GM21619 (cell line): Measurements from ENCODE around the gene MYH14.

Experiments used
- ATAC-seq: cut with Tn5 transposase; IDR thresholded peaks from one replicate; pipeline ENCODE4 v1.9.1; 2021; ENCODE audit not compliant: unreplicated experiment

The MYH14 gene

DNA sequence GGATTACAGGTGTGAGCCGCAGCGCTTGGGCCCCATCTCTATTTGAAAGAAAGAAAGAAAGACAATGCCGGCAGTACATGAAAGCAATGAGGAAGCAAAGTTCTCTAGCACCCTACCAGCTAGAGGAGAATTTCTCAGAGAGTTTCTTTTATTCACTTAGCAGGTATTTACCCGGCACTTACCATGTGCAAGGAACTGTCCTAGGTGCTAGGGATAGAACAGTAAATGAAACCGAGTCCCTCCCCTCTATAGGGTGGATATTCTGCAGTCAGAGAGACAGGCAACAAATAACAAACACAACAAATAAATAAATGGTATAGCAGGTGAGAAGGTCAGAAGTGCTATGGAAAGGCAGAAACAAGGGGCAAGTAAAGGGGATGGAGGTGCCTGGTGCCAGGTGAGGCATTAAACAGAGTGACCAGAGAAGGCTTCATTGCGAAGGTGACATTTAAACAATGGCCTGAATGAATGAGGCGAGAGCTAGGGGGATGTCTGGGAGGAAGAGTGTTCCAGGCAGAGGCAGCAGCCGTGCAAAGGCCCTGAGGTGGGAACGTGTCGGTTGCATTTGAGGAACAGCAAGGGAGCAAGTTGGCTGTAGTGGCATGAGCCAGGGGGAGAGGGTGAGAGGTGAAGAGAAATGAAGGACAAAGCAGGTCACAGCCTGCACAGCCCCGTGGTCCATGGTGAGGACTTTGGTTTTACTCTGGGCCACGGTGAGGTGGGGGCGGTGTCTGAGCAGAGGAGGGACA is 10.8 kb upstream of the MYH14 start:
- ATAC-seq: no peak

DNA sequence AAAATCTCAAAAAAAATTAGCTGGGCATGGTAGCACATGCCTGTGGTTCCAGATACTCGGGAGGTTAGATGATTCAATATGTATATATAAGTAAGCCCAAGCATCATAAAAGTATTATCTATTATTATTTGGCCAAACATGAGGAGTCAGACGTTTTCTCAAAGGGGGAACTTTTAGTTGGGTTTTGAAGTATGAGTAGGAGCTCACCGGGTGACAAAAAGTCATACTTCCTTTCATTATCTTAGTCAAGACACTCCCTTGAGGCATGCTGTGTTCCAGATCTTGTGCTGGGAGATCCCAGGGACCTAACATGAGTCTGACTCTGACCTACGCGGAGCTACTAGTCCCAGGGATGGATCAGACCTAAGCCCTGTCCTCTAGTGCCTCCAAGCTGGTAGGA is 8.2 kb upstream of the MYH14 start:
- ATAC-seq: no peak

DNA sequence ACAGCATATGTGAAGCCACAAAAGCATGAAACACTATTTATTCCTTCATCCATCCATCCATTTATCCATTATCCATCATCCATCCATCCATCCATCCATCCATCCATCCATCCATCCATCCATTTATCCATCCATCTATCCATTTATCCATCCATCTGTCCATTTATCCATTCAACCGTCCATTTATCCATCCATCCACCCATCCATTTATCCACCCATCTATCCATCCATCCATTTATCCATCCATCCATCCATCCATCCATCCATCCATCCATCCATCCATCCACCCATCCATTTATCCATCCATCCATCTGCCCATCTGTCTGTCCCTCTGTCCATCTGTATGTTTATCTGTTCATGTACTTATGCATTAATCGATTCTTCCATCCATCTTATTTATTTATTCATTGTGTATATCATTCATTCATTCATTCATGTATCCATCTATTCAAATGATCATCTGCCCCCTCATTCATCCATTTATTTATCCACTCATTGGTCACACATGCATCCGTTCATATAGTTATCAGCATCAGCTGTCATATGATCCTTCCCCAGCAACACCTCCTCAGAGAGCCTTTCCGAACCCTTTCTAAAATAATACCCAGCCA is 7.0 kb upstream of the MYH14 start:
- no peak for ATAC-seq

DNA sequence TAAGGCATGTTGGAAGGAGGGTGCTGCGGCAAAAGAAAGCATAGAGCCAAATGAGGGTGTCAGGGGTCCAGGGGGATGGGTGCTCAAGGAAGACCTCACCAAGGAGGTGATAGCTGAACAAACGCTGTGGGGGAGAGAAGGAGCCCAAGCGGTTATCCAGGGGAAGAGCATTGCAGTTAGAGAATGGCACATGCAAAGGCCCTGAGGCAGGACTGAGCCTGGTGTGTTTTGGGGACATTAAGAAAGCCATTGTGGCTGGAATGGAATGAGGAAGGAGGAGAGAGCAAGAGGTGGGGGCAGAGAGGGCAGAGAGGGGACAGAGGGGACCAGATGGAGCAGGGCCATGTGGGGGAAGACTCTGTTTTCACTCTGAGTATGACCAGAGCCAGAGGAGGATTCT is 6.1 kb upstream of the MYH14 start:
- ATAC-seq: no peak

DNA sequence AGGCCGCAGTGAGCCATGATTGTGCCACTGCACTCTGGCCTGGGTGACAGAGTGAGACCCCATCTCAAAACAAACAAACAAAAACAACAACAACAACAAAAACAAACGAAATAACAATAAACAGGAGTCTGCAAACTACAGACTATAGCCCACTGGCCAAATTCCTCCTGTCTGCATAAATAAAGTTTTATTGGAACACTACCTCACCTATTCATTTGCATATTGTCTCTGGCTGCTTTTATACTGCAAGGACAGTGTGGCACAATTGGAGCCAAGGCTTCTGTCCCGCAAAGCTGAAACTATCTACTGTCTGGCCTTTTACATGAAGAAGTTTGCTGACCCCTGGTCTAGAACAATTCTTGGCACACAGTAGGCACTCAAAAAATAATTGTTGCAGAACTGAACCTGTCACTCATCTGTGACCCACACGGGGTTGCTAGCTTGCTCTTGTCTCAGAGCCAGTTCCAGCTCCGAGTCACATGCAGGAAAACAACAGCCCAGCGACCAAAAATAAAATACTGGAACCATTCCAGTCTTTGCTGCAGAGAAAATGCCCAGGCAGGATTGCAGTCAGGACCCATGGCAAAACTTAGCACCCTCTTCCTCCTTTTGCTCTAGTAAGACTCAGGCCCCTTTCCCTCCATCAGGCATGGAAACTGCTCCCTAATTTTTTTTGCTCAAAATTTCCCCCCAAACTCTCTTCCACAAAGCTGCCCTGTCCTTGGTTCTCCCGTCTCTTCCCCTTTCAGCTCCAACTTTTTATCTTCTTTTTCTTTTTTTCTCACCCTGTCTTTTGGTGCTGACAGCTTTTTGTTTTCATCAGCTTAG is 4.8 kb upstream of the MYH14 start:
- no peak for ATAC-seq

DNA sequence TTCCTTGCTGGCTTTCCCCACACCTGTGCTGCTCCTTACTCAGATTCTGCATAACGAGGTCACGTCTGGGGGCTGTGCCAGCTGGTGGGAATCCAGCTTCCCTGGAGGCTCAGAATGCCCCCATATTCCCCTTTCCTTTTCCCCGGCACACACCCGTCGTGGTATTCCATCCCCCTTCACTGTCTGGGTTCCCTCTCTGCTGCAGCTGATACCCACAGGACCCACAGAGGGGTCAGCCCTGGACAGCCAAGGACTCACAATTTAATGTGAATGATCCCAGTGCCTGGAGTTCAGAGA is 4.2 kb upstream of the MYH14 start:
- ATAC-seq: no peak

DNA sequence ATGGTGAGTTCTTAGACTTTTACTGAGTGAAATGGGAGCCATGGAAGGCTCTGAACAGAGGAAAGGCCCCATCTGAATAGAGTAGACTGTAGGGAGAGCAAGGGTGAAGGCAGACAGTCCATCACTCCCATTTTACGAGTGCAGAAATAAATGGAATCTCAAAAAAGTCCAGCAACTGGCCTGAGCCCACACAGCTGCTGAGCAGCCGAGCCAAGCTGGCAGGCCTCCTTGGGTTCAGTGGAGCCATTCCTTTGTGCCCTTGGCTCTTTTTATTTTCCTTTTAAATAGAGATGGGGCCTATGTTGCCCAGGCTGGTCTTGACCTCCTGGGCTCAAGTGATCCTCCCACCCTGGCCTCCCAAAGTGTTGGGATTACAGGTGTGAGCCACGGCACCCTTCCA is 1.0 kb upstream of the MYH14 start:
- no peak for ATAC-seq

DNA sequence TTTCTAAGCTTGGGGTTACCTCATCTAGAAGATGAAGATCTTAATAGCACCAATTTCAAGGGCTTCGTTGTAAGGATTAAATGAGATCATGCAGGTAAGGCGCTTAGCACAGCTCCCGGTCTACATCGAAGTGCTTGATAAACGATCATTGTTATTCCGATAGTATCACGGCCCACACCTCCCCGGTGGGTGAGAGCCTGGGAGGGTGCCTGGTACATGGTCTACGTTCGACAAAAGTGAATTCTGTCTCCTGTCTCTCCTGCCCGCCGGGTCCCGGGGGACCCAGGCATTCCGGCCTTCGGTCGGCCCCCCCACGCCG is 501 bp upstream of the MYH14 start:
- ATAC-seq: no peak

DNA sequence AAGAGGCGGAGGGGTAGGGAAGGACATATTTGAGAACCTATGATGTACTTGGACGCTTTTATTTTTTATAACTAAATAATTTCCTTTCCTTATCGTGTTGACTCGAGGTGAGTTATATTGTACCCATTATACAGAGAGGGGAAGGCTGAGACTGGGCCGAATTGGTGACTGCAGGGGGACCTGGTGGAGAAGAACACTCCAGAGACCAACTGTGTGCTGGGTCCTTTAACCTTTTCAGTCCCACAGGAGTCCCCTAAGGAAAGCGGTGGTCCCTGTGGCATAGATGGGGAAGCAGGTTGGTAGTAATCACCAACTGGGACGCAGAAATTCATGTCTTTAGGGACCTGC is 633 bp downstream of the MYH14 start:
- no peak for ATAC-seq

DNA sequence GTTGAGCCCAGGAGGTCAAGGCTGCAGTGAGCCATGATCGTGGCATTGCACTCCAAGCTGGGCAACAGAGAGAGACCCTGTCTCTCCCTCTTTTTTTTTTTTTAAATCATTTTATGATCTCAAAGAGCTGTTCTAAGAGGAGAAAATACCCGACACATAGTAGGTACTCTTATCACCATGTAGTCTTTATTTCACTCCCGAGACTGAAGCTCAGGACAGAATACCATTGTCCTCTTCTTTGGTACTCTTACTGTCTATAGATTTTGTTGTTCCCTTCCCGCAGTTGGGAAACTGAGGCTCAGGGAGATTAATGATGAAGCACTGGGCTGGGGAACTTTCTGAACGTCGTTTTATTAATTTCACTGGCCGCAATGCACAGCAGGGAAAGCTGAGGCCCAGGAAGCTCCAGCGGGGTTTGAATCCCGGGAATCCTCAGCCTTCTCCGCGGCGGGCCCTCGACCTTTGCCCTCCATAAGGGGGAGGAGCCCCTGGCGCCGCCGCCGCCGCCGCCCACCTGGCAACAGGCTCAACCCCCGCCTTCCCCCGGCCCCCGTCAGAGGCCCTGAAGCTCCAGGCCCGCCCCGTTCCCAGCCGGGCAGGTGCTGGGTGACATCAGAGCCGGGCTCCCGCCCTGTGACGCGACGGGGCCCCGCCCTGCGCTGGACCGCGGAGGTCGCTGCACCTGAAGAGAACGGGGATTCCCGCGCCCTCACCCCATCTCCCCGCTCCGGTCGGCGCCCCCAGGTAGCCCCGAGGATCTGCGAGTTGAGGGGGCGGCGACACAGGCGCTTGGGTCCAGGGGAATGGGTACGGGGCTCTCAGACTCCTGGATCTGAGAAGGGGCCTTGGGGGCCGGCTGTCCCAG is 1.6 kb downstream of the MYH14 start:
- no peak for ATAC-seq

DNA sequence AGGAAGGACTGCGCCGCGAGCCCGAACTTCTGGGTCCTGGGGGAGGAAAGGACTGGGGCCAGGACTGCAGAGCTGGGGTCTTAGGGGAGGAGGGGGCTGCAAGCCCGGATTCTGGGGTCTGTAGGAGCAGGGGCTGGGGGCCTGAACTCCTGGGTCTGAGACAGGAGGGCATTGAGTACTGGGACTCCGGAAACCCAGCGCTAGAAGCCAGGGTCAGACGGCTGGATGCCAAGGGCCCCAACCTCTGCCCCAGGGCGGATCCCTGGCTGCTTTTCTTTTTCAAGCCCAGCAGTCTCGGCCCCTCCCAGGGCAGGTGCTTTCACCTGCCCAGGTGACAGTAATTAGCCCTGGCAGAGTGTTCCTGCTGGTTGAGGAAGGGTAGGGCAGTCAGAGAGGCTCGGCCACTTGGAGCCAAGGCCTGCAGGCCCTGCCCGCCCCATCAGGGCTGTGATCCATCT is 2.3 kb downstream of the MYH14 start:
- ATAC-seq: no peak

DNA sequence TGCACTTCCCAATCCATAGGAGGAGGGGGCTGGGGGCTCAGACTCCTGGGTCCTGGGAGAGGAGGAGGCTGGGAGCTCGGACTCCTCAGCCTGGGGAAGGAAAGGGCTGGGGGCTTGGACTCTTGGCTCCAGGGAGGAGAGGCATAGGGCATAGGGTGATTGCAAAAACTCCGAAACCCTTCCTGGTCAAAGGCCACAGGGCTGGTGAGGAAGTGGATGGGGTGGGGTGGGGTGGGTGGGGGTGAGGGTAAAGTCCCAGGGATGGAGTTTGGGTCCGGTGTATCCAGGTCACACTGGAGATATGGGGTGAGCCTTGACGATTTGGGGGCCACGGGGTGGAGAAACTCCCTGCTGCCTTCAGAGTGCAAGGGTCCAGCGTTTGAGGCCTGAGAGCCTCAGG is 2.8 kb downstream of the MYH14 start:
- ATAC-seq: no peak

DNA sequence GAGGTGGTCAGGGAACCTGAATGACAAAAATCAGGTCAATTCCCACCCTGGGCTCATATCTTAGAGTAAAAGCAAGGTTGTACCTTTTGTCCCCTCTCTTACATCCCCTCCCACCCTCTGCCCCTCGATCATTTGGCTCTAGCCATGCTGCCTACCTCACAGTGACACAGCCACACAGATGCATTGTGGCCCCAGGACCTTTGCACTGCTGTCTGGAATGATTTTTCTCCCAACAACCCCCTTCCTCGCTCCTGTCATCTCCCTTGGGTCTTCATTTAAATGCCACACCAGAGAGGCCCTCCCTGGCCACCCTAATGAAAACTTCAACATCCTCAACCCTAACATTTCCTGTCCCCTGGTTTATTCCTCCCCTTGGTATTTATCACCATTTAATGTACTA is 4.3 kb downstream of the MYH14 start:
- no peak for ATAC-seq

DNA sequence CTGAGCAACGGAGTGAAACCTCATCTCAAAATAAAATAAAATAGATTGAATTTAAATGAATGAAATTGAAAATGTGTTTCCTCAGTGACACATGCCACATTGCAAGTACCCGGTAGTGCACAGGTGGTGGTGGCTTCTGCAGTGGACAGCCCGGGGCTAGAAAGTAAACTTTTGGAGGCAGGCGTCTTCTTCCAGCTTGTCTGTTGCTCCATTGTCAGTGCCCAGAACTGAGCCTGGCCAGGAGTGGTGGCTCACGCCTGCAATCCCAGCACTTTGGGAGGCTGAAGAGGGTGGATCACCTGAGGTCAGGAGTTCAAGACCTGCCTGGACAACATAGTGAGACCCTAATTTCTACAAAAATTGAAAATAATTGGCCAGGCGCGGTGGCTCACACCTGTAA is 5.7 kb downstream of the MYH14 start:
- no peak for ATAC-seq

DNA sequence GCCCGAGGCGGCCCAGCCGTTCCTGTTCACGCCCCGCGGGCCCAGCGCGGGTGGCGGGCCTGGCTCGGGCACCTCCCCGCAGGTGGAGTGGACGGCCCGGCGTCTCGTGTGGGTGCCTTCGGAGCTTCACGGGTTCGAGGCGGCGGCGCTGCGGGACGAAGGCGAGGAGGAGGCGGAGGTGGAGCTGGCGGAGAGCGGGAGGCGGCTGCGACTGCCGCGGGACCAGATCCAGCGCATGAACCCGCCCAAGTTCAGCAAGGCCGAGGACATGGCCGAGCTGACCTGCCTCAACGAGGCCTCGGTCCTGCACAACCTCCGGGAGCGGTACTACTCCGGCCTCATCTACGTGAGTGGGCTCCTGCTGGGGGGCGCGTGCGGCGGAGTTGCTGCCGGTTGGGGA is 7.0 kb downstream of the MYH14 start:
- no peak for ATAC-seq

DNA sequence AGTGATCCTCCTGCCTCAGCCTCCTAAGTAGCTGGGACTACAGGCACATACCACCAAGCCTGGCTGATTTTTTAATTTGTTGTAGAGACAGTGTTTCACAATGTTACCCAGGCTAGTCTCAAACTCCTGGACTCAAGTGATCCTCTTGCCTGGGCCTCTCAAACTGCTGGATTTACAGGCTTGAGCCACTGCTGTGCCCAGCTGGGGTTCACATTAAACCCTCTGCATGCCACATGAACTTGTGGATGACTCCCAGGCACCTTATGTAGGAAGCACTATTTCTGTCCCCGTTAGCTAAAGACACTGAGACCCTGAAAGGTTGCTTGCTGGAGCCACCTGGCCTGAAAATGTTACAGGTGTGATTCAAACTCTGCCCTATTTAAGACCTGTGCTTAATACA is 10.5 kb downstream of the MYH14 start:
- no peak for ATAC-seq

DNA sequence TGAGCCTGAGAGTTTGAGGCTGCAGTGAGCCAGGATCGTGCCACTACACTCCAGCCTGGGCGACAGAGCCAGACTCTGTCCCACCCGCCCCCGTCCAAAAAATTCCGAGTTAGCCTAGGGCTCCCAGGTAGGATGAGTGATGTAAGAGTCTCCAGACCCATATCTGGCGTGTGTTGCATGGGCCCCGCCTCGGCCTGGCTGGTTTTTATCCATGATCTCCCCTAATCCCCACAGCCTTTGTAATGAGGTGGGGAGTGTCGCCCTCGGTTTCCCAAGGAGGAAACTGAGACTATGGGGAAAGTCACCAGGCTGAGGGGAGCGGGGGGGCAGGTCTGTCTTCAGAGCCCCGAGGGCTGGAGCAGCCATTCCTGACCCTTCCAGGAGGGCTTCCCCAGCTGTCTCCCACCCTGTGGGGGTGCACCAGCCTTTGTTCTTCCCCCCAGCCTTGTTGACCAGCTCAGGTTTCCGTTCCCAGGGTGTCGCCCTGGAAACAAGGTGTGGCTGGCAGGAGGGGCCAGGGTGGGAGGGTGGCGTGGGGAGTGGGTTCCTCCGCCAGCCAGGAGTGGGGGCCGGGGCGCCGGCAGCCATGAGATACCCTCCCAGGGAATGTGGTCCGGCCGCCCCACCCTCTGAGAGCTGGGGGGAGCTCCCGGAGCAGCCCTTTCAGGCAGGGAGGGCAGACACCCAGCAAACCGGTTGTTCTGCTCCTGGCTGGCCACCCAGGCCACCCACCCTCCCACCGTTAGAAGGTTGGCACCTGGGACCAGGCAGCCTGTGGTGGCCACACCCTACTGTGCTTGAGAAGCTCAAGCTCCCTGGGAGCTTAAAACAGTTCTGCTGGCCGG is 11.5 kb downstream of the MYH14 start:
- ATAC-seq: no peak

DNA sequence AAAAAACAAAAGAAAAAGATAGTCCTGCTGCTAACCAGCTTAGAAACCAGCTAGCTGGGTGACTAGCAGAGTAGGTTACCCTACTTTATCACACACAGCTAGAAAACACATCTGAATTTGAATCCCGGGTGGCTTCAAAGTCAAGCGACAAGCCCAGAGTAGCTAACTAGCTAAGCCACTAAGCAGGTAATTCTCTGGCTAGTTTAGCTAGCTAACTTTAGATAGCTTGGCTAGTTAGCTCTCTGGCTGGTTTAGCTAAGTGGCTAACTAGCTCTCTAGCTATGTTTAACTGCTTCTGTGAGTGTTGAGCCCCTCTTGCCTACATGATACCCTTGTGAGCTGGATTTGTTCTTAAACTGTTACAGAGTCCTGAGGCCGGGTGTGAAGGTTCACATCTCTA is 12.4 kb downstream of the MYH14 start:
- ATAC-seq: no peak

DNA sequence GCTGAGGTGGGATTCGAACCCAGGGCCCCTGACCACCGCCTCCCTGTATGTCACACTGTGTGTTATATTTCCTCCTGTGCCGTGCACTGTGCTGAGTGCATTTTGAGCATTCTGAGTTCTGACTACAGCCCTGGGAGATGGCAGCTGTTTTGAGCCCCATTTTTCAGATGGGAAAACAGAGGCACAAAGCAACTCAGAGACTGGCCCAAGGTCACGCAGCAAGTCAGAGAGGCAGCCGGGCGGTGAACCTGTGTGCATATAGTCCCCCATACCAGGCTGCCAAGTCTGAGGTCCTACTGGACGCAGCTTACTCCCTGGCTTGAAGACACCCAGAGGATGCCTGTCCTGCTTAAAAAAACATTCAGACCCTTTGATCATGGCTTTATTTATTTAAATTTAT is 17.7 kb downstream of the MYH14 start:
- ATAC-seq: no peak

DNA sequence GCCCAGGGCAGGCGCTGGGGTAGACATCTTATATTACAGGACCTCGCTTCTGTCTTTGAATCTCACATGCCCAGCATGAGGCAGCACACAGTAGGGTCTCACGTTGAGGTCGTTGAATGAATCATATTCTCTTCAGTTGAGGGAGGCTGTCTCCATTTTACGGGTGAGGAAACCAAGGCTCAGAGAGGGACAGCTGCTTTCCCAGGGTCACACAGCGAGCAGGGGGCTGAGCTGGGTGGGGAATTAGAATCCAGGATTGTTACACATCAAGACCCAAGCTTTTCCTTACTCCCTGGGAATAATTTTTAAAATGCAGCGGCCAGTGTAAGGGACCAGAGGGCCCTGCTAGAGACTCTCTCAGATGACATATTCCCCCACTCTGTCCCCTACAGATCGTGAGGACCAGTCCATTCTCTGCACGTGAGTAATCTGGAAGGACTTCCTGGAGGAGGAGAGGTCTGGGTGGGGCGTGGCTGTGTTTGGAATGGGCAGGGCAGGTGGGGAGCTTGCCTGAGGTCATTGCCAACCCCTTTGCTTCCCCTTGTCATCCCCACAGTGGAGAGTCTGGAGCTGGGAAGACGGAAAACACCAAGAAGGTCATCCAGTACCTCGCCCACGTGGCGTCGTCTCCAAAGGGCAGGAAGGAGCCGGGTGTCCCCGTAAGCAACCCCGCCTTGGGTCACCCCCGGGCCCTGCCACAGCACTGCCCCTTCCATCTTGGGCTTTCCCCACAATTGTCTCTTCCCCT is 19.4 kb downstream of the MYH14 start:
- ATAC-seq: no peak
